ENCODE measurements around the gene RPA1.

DNA sequence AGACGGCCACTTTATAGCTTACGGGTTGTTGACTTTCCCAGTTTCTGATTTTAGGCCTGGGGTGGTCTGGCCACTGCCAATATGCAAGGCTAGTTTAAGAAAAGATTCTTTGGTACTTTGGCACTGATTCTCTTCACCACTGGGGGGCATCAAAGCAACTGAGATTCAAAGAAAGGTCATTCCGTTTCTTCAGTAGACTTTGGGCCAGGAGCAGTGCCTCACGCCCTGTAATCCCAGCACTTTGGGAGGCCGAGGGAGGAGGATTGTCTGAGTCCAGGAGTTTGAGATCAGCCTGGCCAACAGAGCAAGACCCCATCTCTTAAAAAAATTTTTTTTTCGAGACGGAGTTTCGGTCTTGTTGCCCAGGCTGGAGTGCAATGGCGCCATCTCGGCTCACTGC is 53.0 kb downstream of the RPA1 start:
- TF ChIP-seq POLR2AphosphoS5 (IDR thresholded peaks at IDR 0.05; ENCODE audit: low read depth, low read length) (no peak), EZH2 (IDR thresholded peaks at IDR 0.05; ENCODE audit: low read depth, low read length, severe bottlenecking) (no peak), PHF8 (conservative IDR thresholded peaks at IDR 0.05; ENCODE audit: low read depth, low read length) (no peak), CREB1 (IDR thresholded peaks at IDR 0.05) (no peak)
- TF ChIP-seq, protein P1, sequence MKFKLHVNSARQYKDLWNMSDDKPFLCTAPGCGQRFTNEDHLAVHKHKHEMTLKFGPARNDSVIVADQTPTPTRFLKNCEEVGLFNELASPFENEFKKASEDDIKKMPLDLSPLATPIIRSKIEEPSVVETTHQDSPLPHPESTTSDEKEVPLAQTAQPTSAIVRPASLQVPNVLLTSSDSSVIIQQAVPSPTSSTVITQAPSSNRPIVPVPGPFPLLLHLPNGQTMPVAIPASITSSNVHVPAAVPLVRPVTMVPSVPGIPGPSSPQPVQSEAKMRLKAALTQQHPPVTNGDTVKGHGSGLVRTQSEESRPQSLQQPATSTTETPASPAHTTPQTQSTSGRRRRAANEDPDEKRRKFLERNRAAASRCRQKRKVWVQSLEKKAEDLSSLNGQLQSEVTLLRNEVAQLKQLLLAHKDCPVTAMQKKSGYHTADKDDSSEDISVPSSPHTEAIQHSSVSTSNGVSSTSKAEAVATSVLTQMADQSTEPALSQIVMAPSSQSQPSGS (IDR thresholded peaks at IDR 0.05; ENCODE audit: low read length), result no peak
- TF ChIP-seq, protein P2, sequence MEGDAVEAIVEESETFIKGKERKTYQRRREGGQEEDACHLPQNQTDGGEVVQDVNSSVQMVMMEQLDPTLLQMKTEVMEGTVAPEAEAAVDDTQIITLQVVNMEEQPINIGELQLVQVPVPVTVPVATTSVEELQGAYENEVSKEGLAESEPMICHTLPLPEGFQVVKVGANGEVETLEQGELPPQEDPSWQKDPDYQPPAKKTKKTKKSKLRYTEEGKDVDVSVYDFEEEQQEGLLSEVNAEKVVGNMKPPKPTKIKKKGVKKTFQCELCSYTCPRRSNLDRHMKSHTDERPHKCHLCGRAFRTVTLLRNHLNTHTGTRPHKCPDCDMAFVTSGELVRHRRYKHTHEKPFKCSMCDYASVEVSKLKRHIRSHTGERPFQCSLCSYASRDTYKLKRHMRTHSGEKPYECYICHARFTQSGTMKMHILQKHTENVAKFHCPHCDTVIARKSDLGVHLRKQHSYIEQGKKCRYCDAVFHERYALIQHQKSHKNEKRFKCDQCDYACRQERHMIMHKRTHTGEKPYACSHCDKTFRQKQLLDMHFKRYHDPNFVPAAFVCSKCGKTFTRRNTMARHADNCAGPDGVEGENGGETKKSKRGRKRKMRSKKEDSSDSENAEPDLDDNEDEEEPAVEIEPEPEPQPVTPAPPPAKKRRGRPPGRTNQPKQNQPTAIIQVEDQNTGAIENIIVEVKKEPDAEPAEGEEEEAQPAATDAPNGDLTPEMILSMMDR (IDR thresholded peaks at IDR 0.05; ENCODE audit: control extremely low read depth in 1 of 3, insufficient read depth in 1 of 3, low read depth in 1 of 3, low read length in 3 of 3), result peak in 2 of 3 experiments; percentile 57 to 62; a peak in 3 of 4 replicates
- TF ChIP-seq, protein P3, sequence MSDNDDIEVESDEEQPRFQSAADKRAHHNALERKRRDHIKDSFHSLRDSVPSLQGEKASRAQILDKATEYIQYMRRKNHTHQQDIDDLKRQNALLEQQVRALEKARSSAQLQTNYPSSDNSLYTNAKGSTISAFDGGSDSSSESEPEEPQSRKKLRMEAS (IDR thresholded peaks at IDR 0.05), result no peak
- TF ChIP-seq, protein P4, sequence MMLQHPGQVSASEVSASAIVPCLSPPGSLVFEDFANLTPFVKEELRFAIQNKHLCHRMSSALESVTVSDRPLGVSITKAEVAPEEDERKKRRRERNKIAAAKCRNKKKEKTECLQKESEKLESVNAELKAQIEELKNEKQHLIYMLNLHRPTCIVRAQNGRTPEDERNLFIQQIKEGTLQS (IDR thresholded peaks at IDR 0.05; ENCODE audit: insufficient read depth, low read depth, low read length), result no peak

Measured in H1 (cell line).